ENCODE measurements around the gene DUSP22. TPM values are rescaled to one million over a fixed set of nuclear protein-coding genes. Genes with fewer than 3 reads are reported as not detected.

The DUSP22 gene
- total and polyA plus RNA-seq, 2 donors (not counting 1 experiment from before 2014, with no cell fraction given) = 10.9 to 13.7 TPM

- Histone ChIP-seq H3K27me3 (ENCODE audit: control insufficient read depth, insufficient read depth, low read length) (no peaks in the 10 kb centered on the region), H3K79me2 (ENCODE audit: control insufficient read depth, insufficient read depth, low read length) (no peaks in the 10 kb centered on the region), H4K20me1 (ENCODE audit: control insufficient read depth, extremely low read depth, insufficient read depth, low read length) (no peaks in the 10 kb centered on the region), H3K36me3 (ENCODE audit: control insufficient read depth, insufficient read depth, low read length) (no peaks in the 10 kb centered on the region), H3K4me3 (replicated peaks in 1 of 4; ENCODE audit: control extremely low read depth in 1 of 4, insufficient read depth in 1 of 4, low read depth in 3 of 4, low read length in 4 of 4) (no peak overlapping the region), H3K9ac (ENCODE audit: insufficient read depth, low read length) (no peak overlapping the region), H2AFZ (ENCODE audit: low read length) (no peak overlapping the region), H3K27ac (ENCODE audit: insufficient read depth, low read length) (no peak overlapping the region), H3K9me3 (ENCODE audit: control insufficient read depth, insufficient read depth, low read depth, low read length) (no peaks in the 10 kb centered on the region), H3K4me2 (ENCODE audit: extremely low read depth, insufficient read depth, low read length) (no peak overlapping the region), H3K4me1 (ENCODE audit: control insufficient read depth, extremely low read depth, insufficient read depth, low read length) (no peaks in the 10 kb centered on the region)
- no peak for DNase-seq (ENCODE audit: low read depth in 2 of 2)
- no peak for TF ChIP-seq EZH2 (IDR thresholded peaks at IDR 0.05; ENCODE audit: low read length, missing control alignments)
- no peak for TF ChIP-seq CTCF (conservative IDR thresholded peaks at IDR 0.05 in 1 of 2, IDR thresholded peaks at IDR 0.05 in 1 of 2; ENCODE audit: low read depth in 1 of 2, low read length in 2 of 2)
Measured at GRCh38 chr6:357261-357790, 65.0 kb downstream of the DUSP22 start.

DNA sequence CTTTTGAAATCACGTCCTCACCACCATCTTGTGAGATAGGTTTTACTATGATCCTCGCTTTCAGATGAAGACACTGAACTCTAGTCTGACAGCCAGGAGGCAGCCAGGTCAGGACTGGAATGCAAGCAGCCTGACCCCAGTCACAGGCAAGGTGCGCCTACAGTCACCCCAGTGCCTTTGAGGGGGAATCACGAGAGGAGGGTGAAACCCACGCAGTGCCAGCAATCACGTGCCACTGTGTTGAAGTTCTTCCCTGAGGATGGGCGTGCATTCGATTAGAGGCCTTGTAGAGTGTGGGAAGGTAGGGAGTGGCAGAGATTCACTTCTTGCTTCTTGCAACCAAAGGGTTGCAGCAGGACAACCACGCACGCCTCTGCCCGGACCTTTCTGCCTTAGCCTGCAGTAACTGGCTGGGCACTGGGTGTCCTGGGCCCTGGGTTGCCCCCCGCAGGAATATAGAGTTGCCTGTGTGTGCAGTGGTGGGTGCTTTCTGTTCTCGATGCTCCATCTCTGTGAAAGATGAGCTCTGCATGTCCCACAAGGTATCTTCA lies 65.6 kb downstream of the DUSP22 start:
- no peaks in the 10 kb centered on the region for H3K36me3 ChIP-seq (ENCODE audit: control insufficient read depth, insufficient read depth, low read length)
- H2AFZ ChIP-seq (ENCODE audit: low read length) = no peak overlapping the region
- DNase-seq (ENCODE audit: low read depth in 2 of 2) = no peak
- no peak overlapping the region for H3K9ac ChIP-seq (ENCODE audit: insufficient read depth, low read length)
- H3K27ac ChIP-seq (ENCODE audit: insufficient read depth, low read length) = no peak overlapping the region
- H4K20me1 ChIP-seq (ENCODE audit: control insufficient read depth, extremely low read depth, insufficient read depth, low read length) = no peaks in the 10 kb centered on the region
- H3K79me2 ChIP-seq (ENCODE audit: control insufficient read depth, insufficient read depth, low read length) = no peaks in the 10 kb centered on the region
- H3K9me3 ChIP-seq (ENCODE audit: control insufficient read depth, insufficient read depth, low read depth, low read length) = no peaks in the 10 kb centered on the region
- no peaks in the 10 kb centered on the region for H3K27me3 ChIP-seq (ENCODE audit: control insufficient read depth, insufficient read depth, low read length)
- no peak overlapping the region for H3K4me3 ChIP-seq (replicated peaks in 1 of 4; ENCODE audit: control extremely low read depth in 1 of 4, insufficient read depth in 1 of 4, low read depth in 3 of 4, low read length in 4 of 4)
- H3K4me2 ChIP-seq (ENCODE audit: extremely low read depth, insufficient read depth, low read length) = no peak overlapping the region
- no peak for TF ChIP-seq CTCF (conservative IDR thresholded peaks at IDR 0.05 in 1 of 2, IDR thresholded peaks at IDR 0.05 in 1 of 2; ENCODE audit: low read depth in 1 of 2, low read length in 2 of 2)
- no peak for TF ChIP-seq EZH2 (IDR thresholded peaks at IDR 0.05; ENCODE audit: low read length, missing control alignments)
- no peaks in the 10 kb centered on the region for H3K4me1 ChIP-seq (ENCODE audit: control insufficient read depth, extremely low read depth, insufficient read depth, low read length)

DNA sequence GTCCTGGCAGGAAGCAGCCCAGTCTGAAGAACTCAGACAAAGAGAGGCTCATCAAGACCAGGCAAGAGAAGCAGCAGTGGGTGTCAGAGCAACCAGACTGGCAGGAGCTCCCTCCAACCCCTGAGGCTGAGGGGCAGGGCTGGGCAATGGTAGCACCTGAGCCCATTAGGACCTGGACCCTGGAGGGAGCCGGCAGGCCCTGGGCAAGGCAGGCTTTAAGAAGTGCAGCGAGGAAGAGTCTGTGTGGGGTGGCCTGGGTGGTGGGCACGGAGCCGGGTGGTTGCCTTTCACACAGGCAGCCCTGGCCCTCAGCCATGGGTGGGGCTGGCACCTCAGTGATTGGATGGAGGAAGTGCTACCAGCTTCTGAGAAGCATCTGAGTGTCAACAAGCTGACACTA lies 66.1 kb downstream of the DUSP22 start:
- H3K4me1 ChIP-seq (ENCODE audit: control insufficient read depth, extremely low read depth, insufficient read depth, low read length) = no peaks in the 10 kb centered on the region
- no peak for DNase-seq (ENCODE audit: low read depth in 2 of 2)
- H3K36me3 ChIP-seq (ENCODE audit: control insufficient read depth, insufficient read depth, low read length) = no peaks in the 10 kb centered on the region
- H3K4me2 ChIP-seq (ENCODE audit: extremely low read depth, insufficient read depth, low read length) = no peak overlapping the region
- no peaks in the 10 kb centered on the region for H3K27me3 ChIP-seq (ENCODE audit: control insufficient read depth, insufficient read depth, low read length)
- TF ChIP-seq EZH2 (IDR thresholded peaks at IDR 0.05; ENCODE audit: low read length, missing control alignments) (no peak), CTCF (conservative IDR thresholded peaks at IDR 0.05 in 1 of 2, IDR thresholded peaks at IDR 0.05 in 1 of 2; ENCODE audit: low read depth in 1 of 2, low read length in 2 of 2) (no peak)
- H3K27ac ChIP-seq (ENCODE audit: insufficient read depth, low read length) = no peak overlapping the region
- no peaks in the 10 kb centered on the region for H3K9me3 ChIP-seq (ENCODE audit: control insufficient read depth, insufficient read depth, low read depth, low read length)
- no peak overlapping the region for H3K9ac ChIP-seq (ENCODE audit: insufficient read depth, low read length)
- H3K79me2 ChIP-seq (ENCODE audit: control insufficient read depth, insufficient read depth, low read length) = no peaks in the 10 kb centered on the region
- no peak overlapping the region for H2AFZ ChIP-seq (ENCODE audit: low read length)
- H3K4me3 ChIP-seq (replicated peaks in 1 of 4; ENCODE audit: control extremely low read depth in 1 of 4, insufficient read depth in 1 of 4, low read depth in 3 of 4, low read length in 4 of 4) = no peak overlapping the region
- no peaks in the 10 kb centered on the region for H4K20me1 ChIP-seq (ENCODE audit: control insufficient read depth, extremely low read depth, insufficient read depth, low read length)
